ENCODE data around the gene ASB6. TPM values are rescaled to one million over a fixed set of nuclear protein-coding genes. Genes with fewer than 3 reads are reported as not detected.
A peak's percentile ranks its signal among the peaks of the same experiment; 100 is the strongest.

The ASB6 gene
- polyA plus RNA-seq, 1 of the 3 experiments (the other 2 are of a cell fraction), result 35.9 TPM

GRCh38 chr9:129641750-129642585 lies at the start of gene ASB6 (continued):
- TF ChIP-seq CTCF (IDR thresholded peaks at IDR 0.05), result peak; percentile 87
- TF ChIP-seq EP300 (IDR thresholded peaks at IDR 0.05; ENCODE audit: borderline replicate concordance in 1 of 2, low read depth in 1 of 2, low read length in 1 of 2), result no peak; a peak in 1 of 4 replicates
- TF ChIP-seq GABPA (IDR thresholded peaks at IDR 0.05; ENCODE audit: low read depth), result peak; percentile 95
- TF ChIP-seq, protein P1, sequence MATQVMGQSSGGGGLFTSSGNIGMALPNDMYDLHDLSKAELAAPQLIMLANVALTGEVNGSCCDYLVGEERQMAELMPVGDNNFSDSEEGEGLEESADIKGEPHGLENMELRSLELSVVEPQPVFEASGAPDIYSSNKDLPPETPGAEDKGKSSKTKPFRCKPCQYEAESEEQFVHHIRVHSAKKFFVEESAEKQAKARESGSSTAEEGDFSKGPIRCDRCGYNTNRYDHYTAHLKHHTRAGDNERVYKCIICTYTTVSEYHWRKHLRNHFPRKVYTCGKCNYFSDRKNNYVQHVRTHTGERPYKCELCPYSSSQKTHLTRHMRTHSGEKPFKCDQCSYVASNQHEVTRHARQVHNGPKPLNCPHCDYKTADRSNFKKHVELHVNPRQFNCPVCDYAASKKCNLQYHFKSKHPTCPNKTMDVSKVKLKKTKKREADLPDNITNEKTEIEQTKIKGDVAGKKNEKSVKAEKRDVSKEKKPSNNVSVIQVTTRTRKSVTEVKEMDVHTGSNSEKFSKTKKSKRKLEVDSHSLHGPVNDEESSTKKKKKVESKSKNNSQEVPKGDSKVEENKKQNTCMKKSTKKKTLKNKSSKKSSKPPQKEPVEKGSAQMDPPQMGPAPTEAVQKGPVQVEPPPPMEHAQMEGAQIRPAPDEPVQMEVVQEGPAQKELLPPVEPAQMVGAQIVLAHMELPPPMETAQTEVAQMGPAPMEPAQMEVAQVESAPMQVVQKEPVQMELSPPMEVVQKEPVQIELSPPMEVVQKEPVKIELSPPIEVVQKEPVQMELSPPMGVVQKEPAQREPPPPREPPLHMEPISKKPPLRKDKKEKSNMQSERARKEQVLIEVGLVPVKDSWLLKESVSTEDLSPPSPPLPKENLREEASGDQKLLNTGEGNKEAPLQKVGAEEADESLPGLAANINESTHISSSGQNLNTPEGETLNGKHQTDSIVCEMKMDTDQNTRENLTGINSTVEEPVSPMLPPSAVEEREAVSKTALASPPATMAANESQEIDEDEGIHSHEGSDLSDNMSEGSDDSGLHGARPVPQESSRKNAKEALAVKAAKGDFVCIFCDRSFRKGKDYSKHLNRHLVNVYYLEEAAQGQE (IDR thresholded peaks at IDR 0.05; ENCODE audit: low read depth, low read length), result peak; percentile 3; the same call in 1 of the 2 replicates
- TF ChIP-seq FOXM1 (IDR thresholded peaks at IDR 0.05; ENCODE audit: low read depth), result no peak
- TF ChIP-seq FOSL2 (IDR thresholded peaks at IDR 0.05; ENCODE audit: borderline replicate concordance, low read depth), result no peak
- TF ChIP-seq MXI1 (IDR thresholded peaks at IDR 0.05; ENCODE audit: low read depth, low read length), result peak; percentile 67; the same call in 1 of the 2 replicates
- TF ChIP-seq MEF2A (IDR thresholded peaks at IDR 0.05; ENCODE audit: borderline replicate concordance, low read depth), result no peak
- no peak for TF ChIP-seq RFX5 (IDR thresholded peaks at IDR 0.05; ENCODE audit: low read length)

GRCh38 chr9:129688285-129689043 lies 46.5 kb upstream of the ASB6 start:
- H3K4me2 ChIP-seq, result no peak overlapping the region
- no peak overlapping the region for H3K9ac ChIP-seq
- CTCF ChIA-PET, result no interaction called here
- H3K79me2 ChIP-seq (ENCODE audit: insufficient read depth), result no peaks in the 10 kb centered on the region
- POLR2A ChIA-PET, result no interaction called here
- no peak overlapping the region for H3K27ac ChIP-seq (ENCODE audit: low read depth in 2 of 2, low read length in 1 of 2)
- H3K27me3 ChIP-seq (ENCODE audit: insufficient read depth), result no peaks in the 10 kb centered on the region
- DNase-seq, result no peak
- no peaks in the 10 kb centered on the region for H3K9me2 ChIP-seq
- H4K20me1 ChIP-seq (ENCODE audit: insufficient read depth), result no peaks in the 10 kb centered on the region
- WGBS (ENCODE audit: low lambda C conversion rate), result 89% methylated on average over 8 of the region's 11 CpGs
- H3K9me3 ChIP-seq, result no peaks in the 10 kb centered on the region
- H3K4me1 ChIP-seq (ENCODE audit: control insufficient read depth in 1 of 2, insufficient read depth in 2 of 2, low read depth in 1 of 2, low read length in 1 of 2), result no peaks in the 10 kb centered on the region
- H3K36me3 ChIP-seq (replicated peaks in 1 of 2; ENCODE audit: control insufficient read depth in 1 of 2, insufficient read depth in 2 of 2, low read length in 1 of 2), result no peaks in the 10 kb centered on the region
- no peak overlapping the region for H3K4me3 ChIP-seq (ENCODE audit: low read depth in 2 of 2, low read length in 1 of 2)
- no peaks in the 10 kb centered on the region for H3F3A ChIP-seq (replicated peaks; ENCODE audit: insufficient read depth)
- H2AFZ ChIP-seq (ENCODE audit: low read depth), result no peak overlapping the region
- TF ChIP-seq FOXM1 (IDR thresholded peaks at IDR 0.05; ENCODE audit: low read depth) (no peak), USF2 (IDR thresholded peaks at IDR 0.05; ENCODE audit: borderline replicate concordance, low read depth, low read length) (no peak), EP300 (IDR thresholded peaks at IDR 0.05; ENCODE audit: borderline replicate concordance in 1 of 2, low read depth in 1 of 2, low read length in 1 of 2) (no peak), JUND (IDR thresholded peaks at IDR 0.05) (no peak), TCF12 (IDR thresholded peaks at IDR 0.05) (no peak), CHD2 (IDR thresholded peaks at IDR 0.05; ENCODE audit: low read length, partially characterized antibody) (no peak), IRF3 (IDR thresholded peaks at IDR 0.05; ENCODE audit: low read depth, low read length) (no peak), FOSL2 (IDR thresholded peaks at IDR 0.05; ENCODE audit: borderline replicate concordance, low read depth) (no peak), POLR2AphosphoS5 (IDR thresholded peaks at IDR 0.05; ENCODE audit: low read depth, low read length) (no peak), SMC3 (IDR thresholded peaks at IDR 0.05; ENCODE audit: low read depth, low read length) (no peak), NRF1 (IDR thresholded peaks at IDR 0.05; ENCODE audit: low read depth, low read length) (no peak)
- TF ChIP-seq, protein P2, sequence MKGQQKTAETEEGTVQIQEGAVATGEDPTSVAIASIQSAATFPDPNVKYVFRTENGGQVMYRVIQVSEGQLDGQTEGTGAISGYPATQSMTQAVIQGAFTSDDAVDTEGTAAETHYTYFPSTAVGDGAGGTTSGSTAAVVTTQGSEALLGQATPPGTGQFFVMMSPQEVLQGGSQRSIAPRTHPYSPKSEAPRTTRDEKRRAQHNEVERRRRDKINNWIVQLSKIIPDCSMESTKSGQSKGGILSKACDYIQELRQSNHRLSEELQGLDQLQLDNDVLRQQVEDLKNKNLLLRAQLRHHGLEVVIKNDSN (IDR thresholded peaks at IDR 0.05; ENCODE audit: borderline replicate concordance, low read depth), result no peak
- TF ChIP-seq, protein P3, sequence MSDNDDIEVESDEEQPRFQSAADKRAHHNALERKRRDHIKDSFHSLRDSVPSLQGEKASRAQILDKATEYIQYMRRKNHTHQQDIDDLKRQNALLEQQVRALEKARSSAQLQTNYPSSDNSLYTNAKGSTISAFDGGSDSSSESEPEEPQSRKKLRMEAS (IDR thresholded peaks at IDR 0.05; ENCODE audit: low read depth), result no peak
